OCI-M2 (cell line): Measurements from ENCODE around the gene WDR11.
"Not testable (repeated sequence)": the region's sequence is repeated elsewhere in the genome, so short reads cannot be mapped to it uniquely, and the experiment has no call there.

Experiments
- DNase-seq: peaks from one replicate; lab custom pipeline; 2025; ENCODE audit not compliant: unreplicated experiment; lab: John Stamatoyannopoulos, UW

The WDR11 gene

DNA sequence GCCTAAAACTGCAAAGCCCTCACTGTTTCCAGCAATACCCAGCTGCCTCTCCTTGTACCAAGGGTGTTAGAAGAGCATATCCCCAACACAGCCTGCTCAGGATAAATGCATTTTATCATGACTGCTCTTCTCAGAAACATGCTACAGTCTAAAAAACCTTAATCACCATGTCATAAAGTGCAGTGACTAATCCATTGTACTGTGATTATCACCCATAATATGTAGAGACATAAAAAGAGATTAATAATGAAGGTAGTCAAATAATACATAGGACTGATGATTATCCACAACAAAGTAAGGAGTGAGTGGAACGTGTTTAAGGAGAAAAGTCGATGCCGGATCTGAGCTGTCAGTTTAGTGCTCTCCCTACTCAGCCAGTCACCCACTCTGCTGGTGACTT, 12.2 kb upstream of the WDR11 start:
- no peak for DNase-seq

DNA sequence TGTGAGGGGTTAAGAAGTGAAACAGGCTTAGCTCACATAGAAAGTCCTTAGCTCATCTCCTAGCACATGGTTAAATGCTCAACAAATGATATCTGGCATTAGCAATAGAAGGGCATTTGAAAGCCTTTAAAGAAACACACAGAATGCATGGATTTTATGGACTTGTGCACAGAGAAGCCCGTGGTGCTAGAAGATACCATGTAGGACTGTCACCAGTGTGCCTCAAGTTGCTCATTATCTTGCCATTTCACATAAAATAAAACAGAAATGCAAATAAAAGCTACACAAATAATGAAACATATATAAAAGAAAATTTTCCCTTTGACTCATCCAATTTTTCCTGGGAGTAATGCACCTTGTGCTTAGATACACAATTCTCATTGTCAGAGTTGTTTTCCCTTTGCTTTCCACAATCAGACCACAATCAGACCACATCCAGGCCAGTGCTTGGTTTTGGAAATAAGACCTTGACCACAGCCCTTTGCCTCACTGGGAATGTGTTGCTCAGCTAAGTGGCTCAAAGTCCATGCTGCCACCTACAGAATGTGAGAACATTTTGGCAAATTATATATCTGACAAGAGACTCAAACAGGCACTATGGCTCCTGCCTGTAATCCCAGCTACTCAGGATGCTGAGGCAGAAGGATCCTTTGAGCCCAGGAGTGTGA, 9.5 kb upstream of the WDR11 start:
- DNase-seq: no peak

- DNase-seq: no peak
Measured at GRCh38 chr10:120854388-120854787, 3.2 kb downstream of the WDR11 start.

- DNase-seq: no peak
Measured at GRCh38 chr10:120861178-120861855, 10.2 kb downstream of the WDR11 start.

GRCh38 chr10:120873741-120874140, 22.6 kb downstream of the WDR11 start:
- DNase-seq: no peak

- DNase-seq: no peak
Measured at GRCh38 chr10:120883071-120883470, 31.9 kb downstream of the WDR11 start.

DNA sequence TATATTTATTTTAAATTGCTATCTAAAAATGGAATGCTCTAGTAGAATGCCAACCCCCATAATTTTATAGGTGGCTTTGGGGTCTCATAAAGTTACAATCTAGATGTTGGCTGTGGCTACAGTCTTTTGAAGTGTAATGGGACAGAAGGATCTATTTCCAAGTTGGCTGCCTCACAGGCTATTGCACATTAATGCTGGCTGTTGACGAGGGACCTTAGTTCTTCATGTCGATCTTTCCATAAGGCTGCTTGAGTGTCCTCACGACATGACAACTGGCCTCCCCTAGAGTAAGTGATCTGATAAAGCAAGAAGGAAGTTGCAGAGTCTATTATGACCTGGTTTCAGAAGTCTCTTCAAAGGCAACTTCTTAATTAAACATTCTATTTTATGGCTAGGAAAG, 36.3 kb downstream of the WDR11 start:
- no peak for DNase-seq

DNA sequence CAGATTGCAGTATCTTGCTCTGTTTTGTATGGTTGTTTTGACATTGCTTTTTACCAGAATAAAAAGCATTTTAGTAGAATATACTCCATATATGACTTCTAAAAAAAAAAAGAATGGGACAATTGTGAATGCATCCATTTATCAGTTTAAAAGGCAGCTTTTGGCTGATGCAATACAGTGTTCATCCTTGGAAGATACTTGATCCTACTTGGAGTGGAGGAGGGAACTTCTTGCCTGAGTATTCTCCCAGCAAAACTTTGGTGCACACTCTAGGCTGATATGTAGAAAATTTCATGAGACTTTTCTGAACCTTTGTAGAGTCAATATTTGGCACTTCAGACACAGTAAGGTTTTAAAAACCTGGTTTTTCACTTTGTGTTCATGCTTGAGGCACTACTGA, 40.2 kb downstream of the WDR11 start:
- no peak for DNase-seq

DNA sequence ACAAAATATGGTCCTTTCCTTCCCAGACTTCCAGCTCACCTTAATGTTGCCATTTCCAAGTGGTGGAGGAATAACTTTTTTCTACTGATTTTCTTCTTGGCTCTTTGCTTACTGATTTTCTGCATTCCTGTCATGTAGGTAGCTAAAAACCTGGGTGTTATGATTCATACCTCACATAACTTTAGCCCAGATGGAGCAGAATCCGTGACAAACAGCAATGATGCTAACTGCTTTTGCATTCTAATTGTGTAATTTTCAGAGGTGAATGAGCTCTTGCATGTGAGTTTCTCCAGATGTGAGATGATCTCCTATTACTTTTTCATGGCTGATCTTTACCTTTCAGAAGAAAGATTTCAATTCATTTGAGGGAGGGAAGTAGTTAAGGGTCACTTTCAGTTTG, 43.4 kb downstream of the WDR11 start:
- DNase-seq: no peak

DNA sequence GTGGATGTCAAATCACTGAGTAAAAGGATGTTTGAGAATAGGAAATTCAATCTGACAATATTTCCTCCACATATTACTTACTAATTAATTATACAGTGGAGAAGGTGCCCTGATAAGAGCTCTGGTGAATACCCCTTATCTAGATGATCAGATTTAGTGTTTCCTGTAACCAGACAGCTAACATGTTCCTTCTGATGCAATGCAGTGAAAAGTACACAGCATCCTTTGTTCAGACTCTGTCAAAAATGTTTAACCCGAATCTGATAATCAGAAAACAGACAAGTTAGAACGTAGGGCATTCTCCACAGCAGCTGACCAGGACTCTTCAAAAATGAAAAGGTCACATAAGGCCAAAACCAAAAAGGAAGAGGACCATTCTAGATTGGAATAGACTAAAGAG, 46.2 kb downstream of the WDR11 start:
- no peak for DNase-seq

DNA sequence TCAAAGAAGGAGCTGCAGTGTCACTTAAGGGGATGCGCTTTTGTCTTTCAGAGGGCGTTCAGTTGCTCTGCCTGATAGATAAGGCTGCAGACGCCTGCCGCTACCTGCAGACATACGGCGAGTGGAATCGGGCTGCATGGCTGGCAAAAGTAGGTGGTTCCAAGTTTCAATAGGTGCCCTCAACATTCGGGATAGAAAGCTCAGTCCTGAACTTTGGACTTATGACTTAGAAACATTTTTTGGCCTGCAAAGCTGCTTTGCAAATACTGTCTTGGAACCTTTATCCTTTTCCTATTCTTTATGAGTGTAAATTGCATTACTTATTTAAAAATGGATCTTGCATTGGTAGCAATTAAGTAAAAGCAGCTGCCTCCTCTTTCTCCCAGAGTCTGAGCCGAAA, 54.1 kb downstream of the WDR11 start:
- no peak for DNase-seq

DNA sequence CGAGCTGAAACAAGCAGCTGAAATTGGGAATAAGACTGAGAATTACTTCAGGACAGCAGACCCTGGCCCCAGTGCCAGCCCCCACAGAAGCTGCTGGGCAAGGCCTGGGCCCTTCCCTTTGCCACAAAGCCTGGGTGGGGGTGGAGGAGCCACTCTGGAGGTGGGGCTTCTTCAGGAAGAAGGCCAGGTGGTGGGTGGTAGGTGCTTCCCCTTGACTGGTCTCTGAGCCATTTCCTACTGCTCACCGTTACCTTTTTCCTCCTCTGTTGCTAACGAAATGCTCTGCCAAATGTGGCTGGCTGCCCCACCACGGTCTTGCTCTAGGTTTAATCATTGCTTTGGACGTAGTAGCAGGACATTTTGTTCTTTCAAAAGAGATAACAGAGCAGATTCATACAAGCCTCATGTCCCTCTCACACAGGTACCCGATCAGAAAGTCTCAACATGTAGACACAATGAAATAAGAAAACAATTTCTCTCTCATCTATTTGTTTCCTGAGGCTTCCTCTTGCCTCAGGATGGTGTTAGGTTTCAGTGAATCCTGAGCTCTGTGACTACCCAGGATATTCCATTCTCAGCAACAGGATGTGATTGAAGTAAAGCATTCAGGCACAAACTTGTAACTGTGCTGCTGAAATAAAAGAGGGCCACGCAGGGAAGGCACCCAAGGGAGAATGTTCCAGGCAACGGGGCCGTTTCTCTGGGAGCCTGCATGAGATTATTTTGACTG, 66.5 kb downstream of the WDR11 start:
- no peak for DNase-seq

- DNase-seq: not testable (repeated sequence)
Measured at GRCh38 chr10:120923886-120924285, 72.7 kb downstream of the WDR11 start.

GRCh38 chr10:120926611-120927010, 75.4 kb downstream of the WDR11 start:
- DNase-seq: no peak

DNA sequence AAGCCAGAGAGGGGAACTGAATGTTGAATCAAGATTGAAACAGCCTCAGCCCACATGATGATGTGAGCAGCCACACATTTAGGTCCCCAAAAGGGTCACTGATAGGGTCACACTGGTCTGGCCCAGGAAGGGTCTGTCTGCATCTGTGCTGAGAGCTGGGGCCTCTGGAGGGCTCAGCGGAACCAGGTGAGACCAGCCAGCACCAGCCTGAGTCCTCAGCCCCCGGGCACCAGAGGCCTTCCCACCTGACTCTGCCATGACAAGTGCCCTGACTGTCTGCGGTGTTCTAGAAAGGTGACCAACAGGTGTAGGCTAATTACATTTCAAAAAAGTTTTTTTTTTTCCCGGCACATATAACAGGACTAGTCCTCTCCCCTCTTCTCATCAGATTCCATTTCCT, 76.2 kb downstream of the WDR11 start:
- DNase-seq: no peak

- DNase-seq: no peak
Measured at GRCh38 chr10:120929166-120929565, 78.0 kb downstream of the WDR11 start.

GRCh38 chr10:120931423-120931822, 80.3 kb downstream of the WDR11 start:
- no peak for DNase-seq

DNA sequence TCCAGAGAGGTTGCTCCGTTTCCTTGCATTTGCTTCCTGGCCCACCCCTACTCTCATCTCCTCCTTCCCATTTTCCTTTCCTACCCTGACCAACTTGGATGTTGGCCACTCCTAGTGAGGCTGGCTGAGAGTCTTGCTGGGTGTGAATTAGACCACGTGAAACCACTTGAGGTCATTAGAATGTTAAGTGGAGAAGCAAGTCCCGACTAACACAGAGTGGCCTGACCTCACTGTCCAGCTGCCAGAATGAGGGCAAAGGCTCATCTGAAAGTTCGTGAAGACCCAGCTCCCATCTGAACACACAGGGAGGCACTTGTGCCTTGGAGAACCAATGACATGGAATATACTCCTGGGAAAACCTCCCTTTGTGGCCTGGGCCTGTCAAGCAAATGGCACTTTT, 80.8 kb downstream of the WDR11 start:
- DNase-seq: no peak

DNA sequence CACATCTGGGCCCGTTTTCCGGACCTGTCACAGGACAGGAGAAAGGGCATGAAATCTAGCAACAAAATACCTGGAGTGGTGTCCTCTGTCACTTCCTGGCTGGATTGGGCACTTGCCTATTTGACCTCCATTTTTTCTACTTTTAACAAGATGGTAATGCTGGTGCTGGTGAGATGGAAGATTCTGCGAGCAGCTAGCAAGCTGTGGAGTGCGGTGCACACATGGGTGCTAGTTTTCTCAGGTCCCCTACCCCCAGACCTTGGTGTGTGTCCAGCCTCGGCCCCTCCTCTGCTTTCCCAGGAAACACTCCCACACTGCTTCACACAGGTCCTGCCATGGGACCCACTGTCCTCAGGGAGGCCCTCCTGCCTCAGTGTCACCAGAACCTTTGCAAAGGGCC, 87.7 kb downstream of the WDR11 start:
- DNase-seq: no peak

- no peak for DNase-seq
Measured at GRCh38 chr10:120940299-120940900, 89.2 kb downstream of the WDR11 start.

DNA sequence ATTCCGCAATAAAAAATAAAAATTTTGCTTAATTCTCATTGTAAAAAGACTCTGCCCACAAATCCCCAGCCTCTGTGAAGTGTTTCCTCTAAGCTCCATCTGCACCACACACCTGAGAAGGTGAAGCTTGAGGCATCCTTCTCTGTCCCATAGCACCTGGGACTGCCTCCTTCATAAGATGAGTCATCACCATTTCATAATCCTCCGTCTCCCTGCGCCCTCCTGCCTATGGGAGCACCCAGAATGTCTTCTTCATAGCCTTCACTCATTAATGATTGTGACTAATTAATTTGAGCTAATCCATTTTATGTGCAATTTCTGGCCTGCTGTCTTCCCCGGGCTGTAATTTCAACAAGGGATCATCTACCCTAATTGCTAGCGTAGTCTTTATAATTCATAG, 90.3 kb downstream of the WDR11 start:
- no peak for DNase-seq
